ENCODE results near the gene PTPRN2. TPM values are rescaled to one million over a fixed set of nuclear protein-coding genes. Genes with fewer than 3 reads are reported as not detected.

Gene PTPRN2
- total and polyA plus RNA-seq, 2 of the 13 experiments (the other 11 are each of a cell fraction or from before 2014, with no cell fraction given), result 2.5 to 24.2 TPM

DNA sequence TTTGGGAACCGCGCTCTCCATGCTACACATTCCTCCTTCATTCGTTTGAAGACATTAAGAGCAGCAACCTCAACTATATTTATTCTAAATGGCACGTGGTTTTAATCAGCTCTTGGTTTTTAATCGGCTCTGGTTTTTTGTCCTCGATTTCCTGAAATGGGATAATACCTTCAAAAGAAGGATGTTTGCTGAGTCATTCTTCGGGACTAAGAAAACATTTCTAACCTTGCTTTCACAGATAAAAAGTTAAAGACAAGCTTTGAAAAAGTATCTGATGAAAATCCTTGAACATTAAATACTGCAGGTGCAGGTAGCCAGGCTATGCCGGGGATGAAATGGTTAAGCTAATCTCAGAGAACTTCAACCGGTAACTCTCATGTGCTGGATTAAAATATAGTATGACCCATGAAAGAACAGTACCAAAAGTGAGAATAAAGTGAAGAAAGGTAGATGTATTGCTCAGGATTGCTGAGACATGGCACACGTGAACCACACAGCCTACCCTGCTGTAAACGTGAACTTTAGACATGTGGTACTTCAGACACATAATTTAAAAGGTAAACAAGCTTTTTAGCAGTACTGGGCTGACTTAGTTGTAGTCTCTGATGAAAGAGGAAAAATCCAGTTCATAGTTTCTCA lies 89.1 kb downstream of the PTPRN2 start (continued):
- TF ChIP-seq ZNF414 (CRISPR knock-in tag; IDR thresholded peaks at IDR 0.05) (no peak), ZNF30 (CRISPR knock-in tag; IDR thresholded peaks at IDR 0.05) (no peak), SOX5 (CRISPR knock-in tag; IDR thresholded peaks at IDR 0.05; ENCODE audit: borderline replicate concordance) (peak; percentile 74), NFYB (CRISPR knock-in tag; IDR thresholded peaks at IDR 0.05) (no peak), FOXA1 (IDR thresholded peaks at IDR 0.05) (0 out of 2 replicates have a peak, but pooled peaks have one; percentile 19), FOXA1 (CRISPR knock-in tag; IDR thresholded peaks at IDR 0.05) (peak; percentile 91), SUZ12 (IDR thresholded peaks at IDR 0.05; ENCODE audit: low read depth, low read length) (no peak), MATR3 (CRISPR knock-in tag; IDR thresholded peaks at IDR 0.05) (no peak), HOXA7 (CRISPR knock-in tag; IDR thresholded peaks at IDR 0.05) (no peak), ZNF235 (CRISPR knock-in tag; IDR thresholded peaks at IDR 0.05; ENCODE audit: borderline replicate concordance) (no peak), ARNTL (CRISPR knock-in tag; IDR thresholded peaks at IDR 0.05) (peak; percentile 92), ZSCAN21 (CRISPR knock-in tag; IDR thresholded peaks at IDR 0.05; ENCODE audit: borderline replicate concordance) (peak; percentile 90), NR2C2 (CRISPR knock-in tag; IDR thresholded peaks at IDR 0.05; ENCODE audit: borderline replicate concordance) (no peak), PLRG1 (conservative IDR thresholded peaks at IDR 0.05) (no peak), SALL2 (CRISPR knock-in tag; IDR thresholded peaks at IDR 0.05) (no peak), SKI (IDR thresholded peaks at IDR 0.05; ENCODE audit: partially characterized antibody) (peak; percentile 85), ZNF775 (CRISPR knock-in tag; IDR thresholded peaks at IDR 0.05; ENCODE audit: borderline replicate concordance) (peak; percentile 98), MAFF (IDR thresholded peaks at IDR 0.05; ENCODE audit: low read depth, low read length) (no peak), ZNF7 (CRISPR knock-in tag; IDR thresholded peaks at IDR 0.05) (no peak), PRDM4 (CRISPR knock-in tag; IDR thresholded peaks at IDR 0.05; ENCODE audit: borderline replicate concordance) (no peak), FOSL1 (CRISPR knock-in tag; IDR thresholded peaks at IDR 0.05; ENCODE audit: borderline replicate concordance) (no peak)
- TF ChIP-seq, protein P1, sequence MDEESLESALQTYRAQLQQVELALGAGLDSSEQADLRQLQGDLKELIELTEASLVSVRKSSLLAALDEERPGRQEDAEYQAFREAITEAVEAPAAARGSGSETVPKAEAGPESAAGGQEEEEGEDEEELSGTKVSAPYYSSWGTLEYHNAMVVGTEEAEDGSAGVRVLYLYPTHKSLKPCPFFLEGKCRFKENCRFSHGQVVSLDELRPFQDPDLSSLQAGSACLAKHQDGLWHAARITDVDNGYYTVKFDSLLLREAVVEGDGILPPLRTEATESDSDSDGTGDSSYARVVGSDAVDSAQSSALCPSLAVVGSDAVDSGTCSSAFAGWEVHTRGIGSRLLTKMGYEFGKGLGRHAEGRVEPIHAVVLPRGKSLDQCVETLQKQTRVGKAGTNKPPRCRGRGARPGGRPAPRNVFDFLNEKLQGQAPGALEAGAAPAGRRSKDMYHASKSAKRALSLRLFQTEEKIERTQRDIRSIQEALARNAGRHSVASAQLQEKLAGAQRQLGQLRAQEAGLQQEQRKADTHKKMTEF (CRISPR knock-in tag; IDR thresholded peaks at IDR 0.05), result peak; percentile 61; the same call in 1 of the 2 replicates
- TF ChIP-seq, protein P2, sequence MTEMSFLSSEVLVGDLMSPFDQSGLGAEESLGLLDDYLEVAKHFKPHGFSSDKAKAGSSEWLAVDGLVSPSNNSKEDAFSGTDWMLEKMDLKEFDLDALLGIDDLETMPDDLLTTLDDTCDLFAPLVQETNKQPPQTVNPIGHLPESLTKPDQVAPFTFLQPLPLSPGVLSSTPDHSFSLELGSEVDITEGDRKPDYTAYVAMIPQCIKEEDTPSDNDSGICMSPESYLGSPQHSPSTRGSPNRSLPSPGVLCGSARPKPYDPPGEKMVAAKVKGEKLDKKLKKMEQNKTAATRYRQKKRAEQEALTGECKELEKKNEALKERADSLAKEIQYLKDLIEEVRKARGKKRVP (CRISPR knock-in tag; IDR thresholded peaks at IDR 0.05), result peak in 1 of 2 experiments; percentile 69; a peak in 2 of 4 replicates
- TF ChIP-seq, protein P3, sequence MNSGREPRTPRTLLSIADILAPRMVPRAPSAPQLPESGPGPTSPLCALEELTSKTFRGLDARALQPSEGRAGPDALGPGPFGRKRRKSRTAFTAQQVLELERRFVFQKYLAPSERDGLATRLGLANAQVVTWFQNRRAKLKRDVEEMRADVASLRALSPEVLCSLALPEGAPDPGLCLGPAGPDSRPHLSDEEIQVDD (CRISPR knock-in tag; IDR thresholded peaks at IDR 0.05; ENCODE audit: borderline replicate concordance), result no peak
